Activated CD4-positive, CD25-positive, alpha-beta regulatory T cell treated with anti-CD3 and anti-CD28 coated beads, Interleukin-2, amount 50 U/mL, for 24 hours (primary cell): ENCODE measurements around the gene HSPB2.

ENCODE experiments used
- ATAC-seq, 2 donors: fragments of 150-1000 bp; cut with Tn5 transposase; one replicate each; pipeline ENCODE4 v1.10.0; 2021; ENCODE audit warnings: mild to moderate bottlenecking in 1 of 2, moderate library complexity in 1 of 2

Gene HSPB2

GRCh38 chr11:111939836-111940604 is 27.5 kb downstream of the HSPB2 start:
- no peak for ATAC-seq

GRCh38 chr11:111941963-111942362 is 29.4 kb downstream of the HSPB2 start:
- ATAC-seq = no peak

- ATAC-seq = no peak
Observed at GRCh38 chr11:111942829-111943228, 30.3 kb downstream of the HSPB2 start.

GRCh38 chr11:111944139-111944538 is 31.6 kb downstream of the HSPB2 start:
- no peak for ATAC-seq

GRCh38 chr11:111944651-111945051 is 32.1 kb downstream of the HSPB2 start:
- ATAC-seq = peak; percentile 93 to 95

- no peak for ATAC-seq
Observed at GRCh38 chr11:111945198-111945597, 32.7 kb downstream of the HSPB2 start.

- no peak for ATAC-seq
Observed at GRCh38 chr11:111946499-111946898, 34.0 kb downstream of the HSPB2 start.

GRCh38 chr11:111947143-111947542 is 34.6 kb downstream of the HSPB2 start:
- no peak for ATAC-seq

- no peak for ATAC-seq
Observed at GRCh38 chr11:111949519-111950426, 37.2 kb downstream of the HSPB2 start.

GRCh38 chr11:111951565-111951964 is 39.0 kb downstream of the HSPB2 start:
- no peak for ATAC-seq

GRCh38 chr11:111954154-111954553 is 41.6 kb downstream of the HSPB2 start:
- no peak for ATAC-seq

GRCh38 chr11:111957663-111958444 is 45.3 kb downstream of the HSPB2 start:
- no peak for ATAC-seq

GRCh38 chr11:111960916-111961315 is 48.4 kb downstream of the HSPB2 start:
- ATAC-seq = no peak

GRCh38 chr11:111961389-111962300 is 49.1 kb downstream of the HSPB2 start:
- ATAC-seq = no peak
